NCI-H2029 (cell line): ENCODE measurements around the gene RAB11A.

Experiments
- DNase-seq: peaks from one replicate; lab custom pipeline; 2025; lab: John Stamatoyannopoulos, UW

The RAB11A gene

DNA sequence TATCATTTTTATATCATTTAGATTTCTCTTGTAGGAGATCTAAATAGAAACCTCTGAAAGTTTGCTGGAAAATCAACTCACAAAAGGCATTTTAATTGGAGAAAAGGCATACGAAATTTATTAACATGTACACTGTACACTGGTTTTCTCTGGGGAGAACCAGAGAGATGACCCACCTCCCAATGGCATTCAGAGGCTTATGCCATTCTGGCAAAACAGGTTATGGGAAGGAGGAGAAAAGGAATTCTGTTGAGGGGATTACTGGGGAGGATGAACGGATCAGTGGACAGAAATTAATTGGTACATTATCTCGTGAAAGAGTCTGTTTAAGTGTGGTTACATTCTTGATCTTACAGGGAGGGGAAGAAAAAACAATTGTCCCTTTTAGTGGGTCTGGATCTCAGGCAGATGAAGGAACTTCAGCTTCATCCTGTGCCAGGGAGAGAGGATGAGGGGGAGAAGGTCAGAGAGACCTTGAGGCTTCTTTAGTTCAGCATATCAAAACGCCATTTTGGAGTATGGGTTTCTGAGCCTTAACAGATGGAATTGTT is 16.5 kb downstream of the RAB11A start:
- no peak for DNase-seq

DNA sequence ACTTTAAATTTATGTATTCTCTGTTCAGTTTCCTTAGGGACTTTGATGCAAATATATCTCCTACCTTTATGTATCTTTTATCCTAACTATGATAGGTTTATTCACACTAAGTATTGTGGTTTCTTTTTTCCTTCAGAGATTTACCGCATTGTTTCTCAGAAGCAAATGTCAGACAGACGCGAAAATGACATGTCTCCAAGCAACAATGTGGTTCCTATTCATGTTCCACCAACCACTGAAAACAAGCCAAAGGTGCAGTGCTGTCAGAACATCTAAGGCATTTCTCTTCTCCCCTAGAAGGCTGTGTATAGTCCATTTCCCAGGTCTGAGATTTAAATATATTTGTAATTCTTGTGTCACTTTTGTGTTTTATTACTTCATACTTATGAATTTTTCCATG is 18.3 kb downstream of the RAB11A start:
- no peak for DNase-seq

DNA sequence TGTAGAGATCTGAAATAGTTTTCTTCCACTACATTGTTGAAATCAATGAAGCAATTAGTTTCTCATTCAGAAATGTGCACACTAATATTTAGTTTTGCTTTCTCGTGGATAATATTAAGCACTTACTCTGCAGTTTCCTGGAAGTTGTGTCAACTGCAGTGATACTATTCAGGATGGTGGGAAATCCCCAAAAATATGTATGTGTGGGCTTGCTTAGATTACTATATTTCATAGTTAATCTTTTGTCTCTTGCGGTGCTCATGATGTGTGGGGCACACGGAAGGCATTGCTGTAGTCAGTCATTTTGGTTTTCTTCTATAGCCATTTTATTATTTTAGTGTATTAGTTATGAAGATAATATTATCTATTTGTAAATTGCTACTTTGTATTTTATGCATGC is 19.7 kb downstream of the RAB11A start:
- DNase-seq = no peak

DNA sequence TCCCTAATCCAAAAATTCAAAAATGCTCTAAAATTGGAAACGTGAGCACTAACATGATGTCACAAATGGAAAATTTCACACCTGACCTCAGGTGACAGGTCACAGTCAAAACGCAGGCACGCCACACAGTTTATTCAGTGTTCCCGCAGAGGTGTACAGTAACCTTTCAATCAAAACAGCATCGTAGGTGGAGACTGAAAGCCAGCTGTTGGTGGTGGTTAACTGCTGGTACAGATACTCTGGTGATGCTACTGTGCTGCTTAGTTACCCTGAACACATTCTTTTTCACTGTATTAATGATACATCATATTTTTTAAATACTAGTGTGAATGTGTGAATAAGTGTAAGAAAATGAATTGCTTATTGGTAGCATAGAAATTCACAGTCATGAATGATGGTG is 23.8 kb downstream of the RAB11A start:
- DNase-seq = no peak

- no peak for DNase-seq
Measured at GRCh38 chr15:65896236-65896635, 26.9 kb downstream of the RAB11A start.

GRCh38 chr15:65900488-65900887 is 31.2 kb downstream of the RAB11A start:
- no peak for DNase-seq

GRCh38 chr15:65901336-65901735 is 32.0 kb downstream of the RAB11A start:
- DNase-seq = no peak

DNA sequence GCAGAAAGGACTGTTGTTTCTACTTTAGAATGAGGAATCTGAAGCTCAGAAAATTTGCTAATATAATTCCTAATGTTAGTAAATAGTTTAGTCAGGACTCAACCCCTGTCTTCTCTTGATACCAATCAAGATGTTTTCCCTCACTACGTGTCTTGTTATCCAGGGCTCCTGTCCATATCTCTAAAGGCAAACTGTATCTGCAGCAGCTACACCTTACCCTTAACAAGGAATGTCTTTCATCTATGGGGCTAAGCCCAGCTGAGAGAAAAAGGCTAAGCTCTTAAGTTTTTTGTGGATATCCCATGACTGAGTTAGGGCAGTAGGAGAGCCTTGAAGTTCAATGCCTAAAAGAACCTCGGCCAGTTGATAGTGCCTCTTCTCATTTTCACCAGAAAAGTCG is 32.5 kb downstream of the RAB11A start:
- no peak for DNase-seq

- peak; percentile 47 for DNase-seq
Measured at GRCh38 chr15:65902373-65902772, 33.1 kb downstream of the RAB11A start.

GRCh38 chr15:65903296-65904073 is 34.2 kb downstream of the RAB11A start:
- no peak for DNase-seq

DNA sequence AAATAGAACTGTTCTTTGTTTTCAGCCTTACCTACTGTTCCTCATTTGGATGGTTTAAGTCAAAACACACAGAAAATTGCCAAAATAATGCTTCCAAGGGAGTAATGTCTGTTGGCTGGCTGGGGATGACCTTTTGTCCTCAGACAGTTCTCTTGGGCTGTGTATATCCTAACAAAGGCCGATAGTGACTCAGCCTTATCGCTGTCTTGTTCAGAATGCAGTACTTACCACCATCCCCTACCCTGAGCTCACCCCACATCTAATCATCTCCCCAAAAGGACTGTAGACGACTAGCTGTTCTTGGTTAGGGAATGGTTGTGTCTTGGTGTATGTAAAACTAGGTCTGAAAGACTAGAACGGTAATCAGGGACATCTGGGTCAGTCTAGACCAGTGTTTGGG is 35.0 kb downstream of the RAB11A start:
- DNase-seq = no peak

DNA sequence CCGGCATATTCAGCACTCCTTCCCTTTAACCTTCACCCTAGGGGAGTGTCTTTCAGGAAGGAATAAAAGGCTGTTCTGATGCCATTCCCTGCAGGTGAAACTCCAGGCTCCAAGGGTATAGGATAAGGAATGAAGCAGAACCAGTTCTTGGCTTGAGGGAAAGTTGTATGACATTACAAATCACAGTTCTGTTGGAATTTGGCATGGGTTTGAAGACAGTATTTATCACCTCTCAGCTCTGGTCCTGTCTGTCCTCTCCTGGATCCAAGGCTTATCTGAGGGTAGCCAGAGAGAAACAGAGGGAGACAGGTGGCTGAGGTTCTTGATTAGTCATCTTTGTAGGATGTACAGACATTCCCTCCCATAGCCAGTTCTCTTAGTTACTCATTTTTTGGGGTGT is 37.1 kb downstream of the RAB11A start:
- DNase-seq = no peak

GRCh38 chr15:65907661-65908060 is 38.4 kb downstream of the RAB11A start:
- no peak for DNase-seq

GRCh38 chr15:65908876-65909275 is 39.6 kb downstream of the RAB11A start:
- DNase-seq = no peak

- DNase-seq = no peak
Measured at GRCh38 chr15:65909831-65910230, 40.5 kb downstream of the RAB11A start.

DNA sequence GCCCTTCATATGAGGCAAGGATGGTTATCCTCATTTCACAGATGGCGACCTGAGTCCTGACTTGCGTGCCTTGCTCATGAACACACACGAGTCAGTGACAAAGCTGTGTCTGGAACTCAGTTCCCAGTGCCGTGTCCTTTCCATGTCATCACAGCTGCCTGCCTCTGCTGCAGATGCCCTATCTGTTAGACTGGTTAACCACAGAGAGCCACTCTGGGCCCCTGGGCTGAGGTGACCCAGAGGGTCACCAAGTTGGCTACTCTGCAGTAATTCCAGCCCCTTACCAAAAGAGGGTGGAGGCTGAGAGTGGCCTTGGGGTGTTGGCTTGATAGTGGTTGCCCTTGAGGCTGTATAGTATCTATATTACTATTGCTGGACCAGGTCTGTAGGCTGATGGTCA is 41.0 kb downstream of the RAB11A start:
- no peak for DNase-seq

DNA sequence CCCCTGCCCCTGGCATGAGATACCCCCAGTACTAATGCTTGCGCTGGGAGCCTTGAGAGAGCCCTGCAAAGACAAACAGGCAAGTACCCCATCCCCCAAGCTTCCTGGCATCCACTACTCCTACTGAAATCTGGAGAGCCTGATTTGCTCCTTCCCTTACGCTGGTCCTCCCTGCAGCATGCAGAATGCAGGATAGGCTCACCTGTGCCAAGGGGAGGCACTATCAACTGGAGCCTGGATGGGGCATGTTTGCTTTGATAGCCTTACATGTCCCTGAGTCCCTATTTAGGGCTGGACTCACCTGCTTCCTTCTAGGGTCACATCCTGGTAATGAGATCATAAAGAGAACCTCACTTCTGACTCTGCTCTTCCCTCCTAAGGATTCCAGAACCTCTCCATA is 42.9 kb downstream of the RAB11A start:
- no peak for DNase-seq

DNA sequence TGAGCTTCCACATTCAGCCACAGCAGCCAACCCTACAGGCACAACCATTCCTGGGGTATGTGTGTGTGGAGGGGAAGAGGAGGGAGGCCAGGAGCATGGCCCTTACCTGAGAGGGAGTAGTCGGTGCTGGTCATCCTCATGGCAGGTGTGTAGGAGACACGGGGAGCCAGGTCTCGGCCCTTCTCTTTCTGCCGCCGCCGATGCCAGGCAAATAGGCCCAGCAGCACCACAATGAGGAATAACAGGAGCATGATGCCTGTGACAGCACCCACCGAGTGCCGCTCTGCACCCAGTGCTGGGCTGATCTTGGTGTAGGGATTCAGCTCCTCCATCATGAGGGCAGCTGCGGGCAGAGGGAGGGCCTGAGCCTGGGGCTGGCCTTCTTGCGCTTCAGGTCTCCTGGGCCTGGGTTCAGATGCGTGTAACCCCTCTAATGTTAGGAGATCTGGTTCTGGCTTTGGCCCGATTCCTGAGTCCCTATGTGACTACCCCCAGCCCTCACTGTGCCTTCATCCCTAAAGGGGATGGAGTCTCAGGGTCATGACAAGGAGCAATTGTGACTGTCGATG is 44.4 kb downstream of the RAB11A start:
- no peak for DNase-seq

DNA sequence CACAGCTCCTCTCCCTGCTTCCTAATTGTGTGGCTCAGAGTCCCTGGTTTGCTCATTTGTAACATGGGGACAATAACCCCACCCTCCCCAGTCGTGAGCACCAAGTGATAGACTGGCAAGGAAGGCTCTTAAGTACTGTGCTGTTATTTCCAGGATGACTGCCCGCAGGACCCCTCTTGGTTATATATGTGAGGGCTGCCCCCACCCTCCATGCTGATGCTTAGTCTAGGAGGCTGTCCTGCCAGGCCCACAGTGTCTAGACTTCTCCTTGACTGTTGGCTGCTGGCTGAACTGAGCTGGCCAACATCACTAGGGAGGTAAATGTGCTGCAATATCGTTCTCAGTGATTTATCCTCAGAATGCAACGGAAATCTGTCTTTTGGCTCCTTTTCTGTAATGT is 45.1 kb downstream of the RAB11A start:
- DNase-seq = no peak

DNA sequence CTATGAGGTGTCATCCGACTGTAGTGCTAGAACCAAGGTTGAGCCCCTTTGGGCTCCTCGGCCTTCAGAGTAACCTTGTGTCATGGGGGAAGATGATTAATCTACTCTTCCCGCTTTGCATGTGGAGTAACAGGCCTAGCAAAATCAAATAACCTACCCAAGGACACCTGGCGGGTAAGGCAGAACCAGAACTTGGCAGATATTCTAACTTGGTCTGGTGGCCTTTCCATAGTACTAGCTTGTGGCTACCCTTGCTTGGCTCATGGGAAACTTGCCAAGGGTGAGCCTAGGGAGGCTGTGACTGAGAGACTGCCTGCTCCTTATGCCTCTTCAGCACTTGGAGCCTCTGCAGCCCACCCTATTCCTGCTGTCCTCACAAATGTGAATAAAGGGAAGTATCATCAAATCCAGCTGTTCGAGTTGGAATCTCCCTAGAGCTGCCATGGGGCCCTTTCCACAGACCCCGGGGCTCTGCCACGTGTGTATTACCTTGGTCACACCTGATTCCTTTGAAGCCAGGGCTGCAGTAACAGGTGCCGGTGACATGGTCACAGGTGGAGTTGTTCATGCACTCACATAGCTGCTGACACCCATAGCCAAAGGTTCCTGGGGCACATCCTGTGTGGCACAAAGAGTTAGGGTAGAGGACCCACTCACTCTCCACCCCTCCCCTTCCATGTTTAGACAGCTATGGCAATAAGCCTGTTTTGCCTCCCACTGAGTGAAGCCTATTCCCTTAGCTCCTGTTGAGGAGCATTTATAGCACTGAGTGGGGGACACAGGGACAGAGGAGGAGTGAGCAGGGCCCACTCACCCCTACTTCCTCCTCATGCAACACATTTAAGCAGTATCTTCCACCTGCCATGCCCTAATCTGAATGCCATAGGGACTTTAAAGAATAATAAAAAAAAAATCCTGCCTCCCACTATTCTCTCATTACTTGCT is 46.0 kb downstream of the RAB11A start:
- DNase-seq = no peak

DNA sequence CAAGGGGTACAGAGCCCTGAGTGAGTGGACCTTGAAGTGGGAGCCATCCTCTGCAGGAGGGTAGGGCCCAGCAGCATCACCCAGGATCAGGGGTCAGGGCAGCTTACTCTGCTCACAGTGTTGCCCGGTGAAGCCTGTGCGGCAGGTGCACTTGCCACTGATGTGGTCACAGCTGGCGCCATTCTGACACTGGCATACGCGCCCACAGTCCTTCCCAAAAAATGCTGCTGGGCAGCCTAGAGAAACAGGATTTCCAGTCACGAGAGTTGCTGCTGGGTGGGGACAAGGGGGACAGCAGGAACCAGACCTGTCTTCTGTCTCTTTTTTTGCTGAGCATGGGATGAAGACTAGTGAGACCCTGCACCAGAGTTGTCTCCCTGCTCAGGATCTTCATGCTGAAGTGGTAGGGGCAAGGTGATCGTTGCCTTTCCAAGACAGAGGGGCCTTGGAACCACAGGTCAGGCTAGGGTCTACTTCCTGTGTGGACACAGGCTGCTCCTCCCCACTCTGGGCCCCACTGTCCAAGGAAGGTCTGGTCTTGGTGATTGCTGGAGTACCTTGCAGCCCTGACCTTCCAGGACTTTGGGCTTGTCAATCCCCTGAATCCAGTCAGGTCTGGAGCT is 46.9 kb downstream of the RAB11A start:
- no peak for DNase-seq
